ENCODE measurements around the gene GNL3.
"Not testable (repeated sequence)": the region's sequence is repeated elsewhere in the genome, so short reads cannot be mapped to it uniquely, and the experiment has no call there.

Gene GNL3
- 138 to 515 reads per million in 2 experiments for total RNA-seq

- peak; percentile 89 for DNase-seq (ENCODE audit: low read depth)
Measured at GRCh38 chr3:52685709-52686691, at the start of gene GNL3, which contains the start of gene PBRM1. TSS of gene GNL3 (plus strand) at chr3:52686032. CDS start at chr3:52686093, 61 bp downstream. TSS of gene PBRM1 (minus strand) at chr3:52685913.

GRCh38 chr3:52636673-52637072 lies 49.2 kb upstream of the GNL3 start:
- no peak for DNase-seq (ENCODE audit: low read depth)

- DNase-seq (ENCODE audit: low read depth) = no peak
Measured at GRCh38 chr3:52645549-52645948, 40.3 kb upstream of the GNL3 start.

- no peak for DNase-seq (ENCODE audit: low read depth)
Measured at GRCh38 chr3:52649461-52650210, 36.2 kb upstream of the GNL3 start.

- DNase-seq (ENCODE audit: low read depth) = no peak
Measured at GRCh38 chr3:52650439-52650838, 35.4 kb upstream of the GNL3 start.

- no peak for DNase-seq (ENCODE audit: low read depth)
Measured at GRCh38 chr3:52651592-52651991, 34.2 kb upstream of the GNL3 start.

- DNase-seq (ENCODE audit: low read depth) = no peak
Measured at GRCh38 chr3:52655895-52656294, 29.9 kb upstream of the GNL3 start.

- no peak for DNase-seq (ENCODE audit: low read depth)
Measured at GRCh38 chr3:52660046-52660445, 25.8 kb upstream of the GNL3 start.

- no peak for DNase-seq (ENCODE audit: low read depth)
Measured at GRCh38 chr3:52663098-52663497, 22.7 kb upstream of the GNL3 start.

- no peak for DNase-seq (ENCODE audit: low read depth)
Measured at GRCh38 chr3:52670621-52671521, 15.0 kb upstream of the GNL3 start.

- no peak for DNase-seq (ENCODE audit: low read depth)
Measured at GRCh38 chr3:52671676-52672075, 14.2 kb upstream of the GNL3 start.

- not testable (repeated sequence) for DNase-seq (ENCODE audit: low read depth)
Measured at GRCh38 chr3:52676201-52676600, 9.6 kb upstream of the GNL3 start.

GRCh38 chr3:52678265-52679198 lies 7.3 kb upstream of the GNL3 start:
- no peak for DNase-seq (ENCODE audit: low read depth)

GRCh38 chr3:52679199-52679538 lies 6.7 kb upstream of the GNL3 start:
- no peak for DNase-seq (ENCODE audit: low read depth)

GRCh38 chr3:52679811-52680210 lies 6.0 kb upstream of the GNL3 start:
- no peak for DNase-seq (ENCODE audit: low read depth)

GRCh38 chr3:52681596-52681995 lies 4.2 kb upstream of the GNL3 start:
- DNase-seq (ENCODE audit: low read depth) = no peak

GRCh38 chr3:52682016-52682415 lies 3.8 kb upstream of the GNL3 start:
- DNase-seq (ENCODE audit: low read depth) = no peak

- DNase-seq (ENCODE audit: low read depth) = no peak
Measured at GRCh38 chr3:52683611-52684010, 2.2 kb upstream of the GNL3 start.

GRCh38 chr3:52684184-52684583 lies 1.6 kb upstream of the GNL3 start:
- no peak for DNase-seq (ENCODE audit: low read depth)

GRCh38 chr3:52685285-52685708 lies 535 bp upstream of the GNL3 start:
- DNase-seq (ENCODE audit: low read depth) = peak; percentile 59

- no peak for DNase-seq (ENCODE audit: low read depth)
Measured at GRCh38 chr3:52688266-52688665, 2.4 kb downstream of the GNL3 start.

Data from T follicular helper cell (primary cell).